Mesenchymal stem cell (in vitro differentiated cells and primary cell): ENCODE results near the gene SLC46A1.

Experiments
- DNase-seq: peaks from one replicate; pipeline ENCODE4 v3.0.0-alpha.2; 2013
- H2AFZ ChIP-seq: one replicate; pipeline ENCODE4 v1.6.1; 2013; ENCODE audit warnings: low read depth, mild to moderate bottlenecking, control low read depth, inconsistent platforms, low read length, moderate library complexity
- H2AK5ac ChIP-seq: 2 replicates; pipeline ENCODE4 v1.6.1; 2013; ENCODE audit warnings: low read length, moderate library complexity, mild to moderate bottlenecking, inconsistent platforms; ENCODE audit not compliant: severe bottlenecking
- H2BK120ac ChIP-seq: one replicate; pipeline ENCODE4 v1.6.1; 2013; ENCODE audit warnings: low read depth, mild to moderate bottlenecking, inconsistent platforms, low read length, moderate library complexity
- H2BK12ac ChIP-seq, 2 experiments: one replicate each; pipeline ENCODE4 v1.6.1; 2013; ENCODE audit warnings: inconsistent platforms in 2 of 2, low read length in 2 of 2, mild to moderate bottlenecking in 2 of 2, moderate library complexity in 2 of 2, control low read depth in 1 of 2
- H2BK15ac ChIP-seq: one replicate; pipeline ENCODE4 v1.6.1; 2013; ENCODE audit warnings: mild to moderate bottlenecking, low read depth, inconsistent platforms; ENCODE audit not compliant: poor library complexity, severe bottlenecking
- H2BK5ac ChIP-seq: 2 replicates; pipeline ENCODE4 v1.6.1; 2013; ENCODE audit warnings: low read depth, mild to moderate bottlenecking, low read length, control low read depth, inconsistent platforms; ENCODE audit not compliant: poor library complexity, severe bottlenecking
- H3K14ac ChIP-seq, 2 experiments: one replicate each; pipeline ENCODE4 v1.6.1; 2013; ENCODE audit warnings: inconsistent platforms in 2 of 2, low read length in 2 of 2, control low read depth in 1 of 2, mild to moderate bottlenecking in 1 of 2, moderate library complexity in 1 of 2
- H3K18ac ChIP-seq, 2 experiments: one replicate each; pipeline ENCODE4 v1.6.1; 2013; ENCODE audit warnings: inconsistent platforms in 2 of 2, low read length in 2 of 2, control low read depth in 1 of 2, low read depth in 1 of 2, mild to moderate bottlenecking in 1 of 2
- H3K23ac ChIP-seq, 2 experiments: one replicate each; pipeline ENCODE4 v1.6.1; 2013; ENCODE audit warnings: inconsistent platforms in 2 of 2, low read length in 2 of 2, mild to moderate bottlenecking in 2 of 2, moderate library complexity in 2 of 2, control low read depth in 1 of 2
- H3K27ac ChIP-seq: 2 replicates; pipeline ENCODE4 v1.5.1; 2013; ENCODE audit warnings: mild to moderate bottlenecking, moderate library complexity, low read length, control low read depth, inconsistent platforms; ENCODE audit not compliant: poor library complexity, severe bottlenecking
- H3K27me3 ChIP-seq, 2 experiments: 2 replicates each; pipeline versions ENCODE4 v1.6.1 to v1.7.0; 2013; ENCODE audit warnings: low read length in 2 of 2, mild to moderate bottlenecking in 2 of 2, moderate library complexity in 2 of 2, control low read depth in 1 of 2, inconsistent platforms in 1 of 2; ENCODE audit not compliant: control insufficient read depth in 1 of 2, insufficient read depth in 1 of 2
- H3K36me3 ChIP-seq, 2 experiments: 2 replicates each; pipeline versions ENCODE4 v1.6.1 to v1.7.0; 2013; ENCODE audit warnings: low read length in 2 of 2, control low read depth in 1 of 2, inconsistent platforms in 1 of 2, low read depth in 1 of 2, mild to moderate bottlenecking in 1 of 2; ENCODE audit not compliant: insufficient read depth in 2 of 2, control insufficient read depth in 1 of 2
- H3K4ac ChIP-seq, 2 experiments: one replicate each; pipeline ENCODE4 v1.6.1; 2013; ENCODE audit warnings: inconsistent platforms in 2 of 2, low read length in 2 of 2, mild to moderate bottlenecking in 2 of 2, moderate library complexity in 2 of 2, control low read depth in 1 of 2, low read depth in 1 of 2
- H3K4me1 ChIP-seq: 2 replicates; pipeline ENCODE4 v1.6.1; 2013; ENCODE audit warnings: low read depth, low read length, control low read depth; ENCODE audit not compliant: control insufficient read depth, insufficient read depth
- H3K4me2 ChIP-seq: 2 replicates; pipeline ENCODE4 v1.6.1; 2013; ENCODE audit warnings: low read length, mild to moderate bottlenecking, inconsistent platforms; ENCODE audit not compliant: poor library complexity, severe bottlenecking
- H3K4me3 ChIP-seq, 2 experiments: 2 replicates each; pipeline versions ENCODE4 v1.5.1 to v1.7.0; 2013; ENCODE audit warnings: low read length in 2 of 2, mild to moderate bottlenecking in 2 of 2, control low read depth in 1 of 2, low read depth in 1 of 2; ENCODE audit not compliant: insufficient read depth in 1 of 2
- H3K79me1 ChIP-seq: replicated peaks from 2 replicates; pipeline ENCODE4 v1.6.1; 2013; ENCODE audit warnings: mild to moderate bottlenecking, control low read depth, low read length, inconsistent platforms; ENCODE audit not compliant: poor library complexity, severe bottlenecking
- H3K9ac ChIP-seq: 2 replicates; pipeline ENCODE4 v1.7.0; 2013; ENCODE audit warnings: mild to moderate bottlenecking, low read length, moderate library complexity
- H3K9me3 ChIP-seq: 2 replicates; pipeline ENCODE4 v1.7.0; 2013; ENCODE audit warnings: mild to moderate bottlenecking, low read length; ENCODE audit not compliant: control insufficient read depth
- H4K8ac ChIP-seq: one replicate; pipeline ENCODE4 v1.6.1; 2013; ENCODE audit warnings: inconsistent platforms, mild to moderate bottlenecking, low read length, moderate library complexity
- H4K91ac ChIP-seq: one replicate; pipeline ENCODE4 v1.6.1; 2013; ENCODE audit warnings: mild to moderate bottlenecking, low read length, inconsistent platforms
- WGBS: methylation state at CpG from one replicate; pipeline ENCODE4 v1.1.7; 2013; ENCODE audit warnings: mixed read lengths; 5-methylcytosine and 5-hydroxymethylcytosine counted together

Gene SLC46A1

DNA sequence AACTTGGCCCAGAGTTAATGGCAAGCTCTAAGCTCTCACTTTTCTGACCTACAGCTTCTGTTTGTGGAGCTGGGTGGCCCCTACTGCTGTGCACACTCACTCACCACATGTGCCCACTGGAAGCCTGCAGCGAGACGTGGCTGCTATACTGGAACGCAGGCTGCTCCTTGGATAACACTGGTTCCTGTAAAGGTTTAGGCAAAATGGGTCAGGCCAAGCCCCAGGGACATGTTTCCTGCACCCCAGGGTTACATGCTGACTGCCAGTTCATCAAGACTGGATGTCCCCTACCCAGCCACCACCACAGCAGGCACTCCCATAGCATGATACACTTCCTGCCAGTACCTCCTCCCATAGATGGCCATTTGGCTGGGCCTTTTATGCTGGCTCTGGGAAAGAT lies 57.0 kb downstream of the SLC46A1 start:
- Histone ChIP-seq H2BK120ac (no peak overlapping the region), H3K4ac (no peak overlapping the region), H2BK5ac (no peak overlapping the region), H3K4me2 (no peak overlapping the region), H3K4me3 (no peak overlapping the region), H2BK15ac (no peak overlapping the region), H3K14ac (no peak overlapping the region), H3K4me1 (peaks cover 16% of the 10 kb centered on the region), H4K8ac (no peak overlapping the region), H3K23ac (no peak overlapping the region), H3K27me3 (no peaks in the 10 kb centered on the region), H2AK5ac (no peak overlapping the region), H3K9ac (no peak overlapping the region), H4K91ac (no peak overlapping the region), H2BK12ac (no peak overlapping the region), H3K79me1 (peaks cover 29% of the 10 kb centered on the region), H3K36me3 (peaks cover 73 to 95% of the 10 kb centered on the region in 2 experiments), H3K9me3 (no peaks in the 10 kb centered on the region), H2AFZ (no peak overlapping the region), H3K27ac (no peak overlapping the region), H3K18ac (no peak overlapping the region)
- DNase-seq, result no peak
- 95% methylated on average over 3 of the region's 3 CpGs for WGBS

DNA sequence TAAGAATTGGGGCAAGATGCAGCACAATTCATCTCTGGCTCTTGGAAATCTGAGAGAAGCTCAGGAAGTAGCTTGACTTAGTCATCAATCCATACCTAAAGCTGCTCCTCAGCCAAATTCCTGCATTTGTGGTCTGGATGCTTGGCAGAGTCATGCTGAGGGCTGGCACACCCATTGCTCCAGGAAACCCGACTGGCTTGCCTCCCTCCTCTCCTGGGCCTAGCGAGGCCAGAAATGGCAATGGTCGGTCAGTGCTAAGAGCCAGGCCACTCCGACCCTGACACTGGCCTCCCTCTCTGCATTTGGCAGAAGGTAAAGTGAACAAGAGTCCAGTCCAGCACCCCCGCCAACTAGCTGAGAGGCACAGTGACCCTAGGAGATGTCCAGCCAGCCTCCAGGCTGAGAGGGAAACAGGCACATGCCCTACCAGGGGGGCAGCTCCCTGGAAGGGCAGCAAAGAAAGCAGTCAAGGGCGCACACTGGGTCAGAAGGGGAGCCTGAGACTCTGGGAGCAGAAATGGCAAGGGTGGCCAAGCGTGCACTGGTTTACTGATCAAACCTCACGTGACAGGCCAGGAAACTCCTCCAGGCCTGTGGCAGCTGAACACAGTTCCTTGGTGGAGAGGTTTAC lies 58.6 kb downstream of the SLC46A1 start:
- Histone ChIP-seq H4K8ac (peak overlapping the region; percentile 70), H3K36me3 (peaks cover 75 to 97% of the 10 kb centered on the region in 2 experiments), H3K79me1 (peaks cover 21% of the 10 kb centered on the region), H3K27ac (peak overlapping the region; percentile 91), H3K4ac (peak overlapping the region in 1 of 2 experiments; percentile 66), H3K9me3 (no peaks in the 10 kb centered on the region), H2BK120ac (no peak overlapping the region), H4K91ac (peak overlapping the region; percentile 88), H2AK5ac (peak overlapping the region; percentile 69), H2AFZ (no peak overlapping the region), H3K9ac (peak overlapping the region; percentile 67), H3K14ac (peak overlapping the region in 1 of 2 experiments; percentile 3), H2BK12ac (no peak overlapping the region), H3K23ac (no peak overlapping the region), H3K27me3 (no peaks in the 10 kb centered on the region), H2BK5ac (peak overlapping the region; percentile 67), H3K4me3 (no peak overlapping the region), H3K4me2 (no peak overlapping the region), H3K18ac (no peak overlapping the region), H3K4me1 (peaks cover 16% of the 10 kb centered on the region), H2BK15ac (no peak overlapping the region)
- 77% methylated on average over 8 of the region's 8 CpGs for WGBS
- DNase-seq, result peak; percentile 58

DNA sequence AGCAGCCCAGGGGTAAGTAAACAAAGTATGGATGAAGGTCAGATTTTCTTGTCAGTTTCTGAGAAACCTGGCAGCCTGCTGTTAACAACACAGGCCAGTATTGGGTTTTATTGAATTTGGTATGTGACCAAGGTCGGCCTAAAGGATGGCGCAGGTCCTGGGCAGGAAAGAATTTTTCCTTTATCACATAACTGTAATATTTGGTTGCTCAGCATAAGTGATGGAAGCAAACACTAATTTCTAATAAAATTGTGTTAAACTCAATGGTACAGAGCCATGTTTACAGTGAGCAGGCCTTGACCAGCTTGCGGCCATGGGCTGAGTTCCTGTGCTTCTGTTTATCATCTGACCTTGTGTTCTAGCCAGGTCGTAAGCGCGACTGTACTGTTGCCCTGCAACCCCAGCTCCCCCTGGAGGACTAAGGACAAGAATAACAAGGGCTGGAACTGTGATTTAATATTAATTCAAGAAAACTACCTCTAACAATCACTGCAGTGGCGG lies 59.2 kb downstream of the SLC46A1 start:
- H2BK12ac ChIP-seq, result no peak overlapping the region

DNA sequence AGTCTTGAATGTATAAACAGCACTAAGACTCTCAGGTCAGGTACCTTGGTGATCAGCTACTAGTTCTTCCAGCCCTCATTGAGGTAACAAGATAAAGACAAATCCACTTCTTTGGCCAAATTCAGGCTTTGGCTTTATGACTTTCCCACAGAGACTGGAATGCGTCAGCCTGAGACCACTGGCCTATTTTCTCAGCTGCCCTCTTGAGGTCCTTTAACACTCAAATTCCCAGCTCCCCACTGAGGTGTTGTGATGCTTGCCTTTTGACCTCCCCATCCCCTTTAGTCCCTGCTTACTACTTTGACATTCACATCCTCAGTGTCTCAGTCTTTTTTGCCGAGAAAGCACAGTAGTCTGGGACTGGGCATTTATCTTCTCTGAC lies 59.8 kb downstream of the SLC46A1 start:
- H3K4me1 ChIP-seq, result peaks cover 16% of the 10 kb centered on the region
- no peak overlapping the region for H4K8ac ChIP-seq
- peaks cover 31% of the 10 kb centered on the region for H3K79me1 ChIP-seq
- H3K4ac ChIP-seq, result peak overlapping the region in 1 of 2 experiments; percentile 16
- no peaks in the 10 kb centered on the region for H3K27me3 ChIP-seq
- H3K27ac ChIP-seq, result peak overlapping the region; percentile 91
- H4K91ac ChIP-seq, result no peak overlapping the region
- no peak overlapping the region for H2BK5ac ChIP-seq
- H3K4me3 ChIP-seq, result no peak overlapping the region
- no peak for DNase-seq
- H2AK5ac ChIP-seq, result peak overlapping the region; percentile 62
- no peak overlapping the region for H3K4me2 ChIP-seq
- peaks cover 76 to 98% of the 10 kb centered on the region in 2 experiments for H3K36me3 ChIP-seq
- H3K23ac ChIP-seq, result no peak overlapping the region
- no peak overlapping the region for H2BK15ac ChIP-seq
- H2BK120ac ChIP-seq, result no peak overlapping the region
- no peak overlapping the region for H3K18ac ChIP-seq
- WGBS, result 98% methylated on average over 2 of the region's 2 CpGs
- no peak overlapping the region for H2AFZ ChIP-seq
- H2BK12ac ChIP-seq, result no peak overlapping the region
- H3K9ac ChIP-seq, result peak overlapping the region; percentile 67
- no peaks in the 10 kb centered on the region for H3K9me3 ChIP-seq
- no peak overlapping the region for H3K14ac ChIP-seq

More for the DNA sequence above, 59.2 kb downstream of the SLC46A1 start:
- Histone ChIP-seq H3K23ac (no peak overlapping the region), H3K4me3 (no peak overlapping the region), H4K8ac (peak overlapping the region; percentile 22), H3K79me1 (peaks cover 25% of the 10 kb centered on the region), H3K4ac (no peak overlapping the region), H3K36me3 (peaks cover 76 to 98% of the 10 kb centered on the region in 2 experiments), H2BK5ac (peak overlapping the region; percentile 37), H3K4me2 (peak overlapping the region; percentile 13), H3K9ac (peak overlapping the region; percentile 67), H3K27ac (peak overlapping the region; percentile 91), H3K27me3 (no peaks in the 10 kb centered on the region), H2AK5ac (peak overlapping the region; percentile 80), H3K9me3 (no peaks in the 10 kb centered on the region), H4K91ac (no peak overlapping the region), H3K18ac (no peak overlapping the region), H3K4me1 (peaks cover 16% of the 10 kb centered on the region), H2AFZ (no peak overlapping the region), H2BK15ac (no peak overlapping the region), H3K14ac (no peak overlapping the region), H2BK120ac (no peak overlapping the region)
- DNase-seq, result peak; percentile 63
- WGBS, result 91% methylated on average over 2 of the region's 7 CpGs
